ENCODE data around the gene ERP27. TPM values are rescaled to one million over a fixed set of nuclear protein-coding genes. Genes with fewer than 3 reads are reported as not detected.

ERP27 gene
- total RNA-seq, 2 experiments from 2014 or later, result 10.1 to 11.8 TPM

DNA sequence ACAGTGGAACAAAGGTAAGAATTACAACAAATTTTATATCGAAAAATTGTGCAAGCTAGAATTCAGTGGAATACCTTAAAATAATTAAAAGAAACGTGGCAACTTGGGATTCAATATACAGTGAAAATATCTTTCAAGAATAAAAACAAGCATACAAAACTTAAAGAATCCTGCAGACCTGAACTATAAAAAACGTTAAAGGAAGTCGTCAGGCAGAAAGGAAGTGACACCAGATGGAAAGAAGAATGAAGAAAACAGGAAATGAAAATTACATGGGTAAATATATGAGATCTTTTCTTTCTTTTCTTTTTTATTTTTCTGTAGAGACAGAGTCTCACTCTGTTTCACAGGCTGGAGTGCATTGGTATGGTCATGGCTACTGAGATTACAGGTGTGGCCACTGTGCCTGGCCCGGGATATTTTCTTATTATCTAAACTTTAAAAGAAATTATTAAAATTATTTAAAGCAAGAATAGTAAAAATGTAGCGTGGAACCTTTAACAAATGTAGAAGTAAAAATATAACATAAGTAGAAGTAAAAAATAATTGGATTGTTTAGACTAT is 57.4 kb downstream of the ERP27 start:
- peaks cover 2% of the 10 kb centered on the region for H3K27me3 Mint-ChIP-seq
- H3K36me3 Mint-ChIP-seq, result peaks cover 10% of the 10 kb centered on the region
- H3K4me3 Mint-ChIP-seq, result peak overlapping the region; percentile 27
- POLR2A ChIA-PET, result no interaction called here
- DNase-seq, result no peak
- peak overlapping the region; percentile 64 for H3K27ac Mint-ChIP-seq
- no peak for ATAC-seq (ENCODE audit: low read depth)
- peaks cover 5% of the 10 kb centered on the region for H3K9me3 Mint-ChIP-seq
- peaks cover 14% of the 10 kb centered on the region for H3K4me1 Mint-ChIP-seq

DNA sequence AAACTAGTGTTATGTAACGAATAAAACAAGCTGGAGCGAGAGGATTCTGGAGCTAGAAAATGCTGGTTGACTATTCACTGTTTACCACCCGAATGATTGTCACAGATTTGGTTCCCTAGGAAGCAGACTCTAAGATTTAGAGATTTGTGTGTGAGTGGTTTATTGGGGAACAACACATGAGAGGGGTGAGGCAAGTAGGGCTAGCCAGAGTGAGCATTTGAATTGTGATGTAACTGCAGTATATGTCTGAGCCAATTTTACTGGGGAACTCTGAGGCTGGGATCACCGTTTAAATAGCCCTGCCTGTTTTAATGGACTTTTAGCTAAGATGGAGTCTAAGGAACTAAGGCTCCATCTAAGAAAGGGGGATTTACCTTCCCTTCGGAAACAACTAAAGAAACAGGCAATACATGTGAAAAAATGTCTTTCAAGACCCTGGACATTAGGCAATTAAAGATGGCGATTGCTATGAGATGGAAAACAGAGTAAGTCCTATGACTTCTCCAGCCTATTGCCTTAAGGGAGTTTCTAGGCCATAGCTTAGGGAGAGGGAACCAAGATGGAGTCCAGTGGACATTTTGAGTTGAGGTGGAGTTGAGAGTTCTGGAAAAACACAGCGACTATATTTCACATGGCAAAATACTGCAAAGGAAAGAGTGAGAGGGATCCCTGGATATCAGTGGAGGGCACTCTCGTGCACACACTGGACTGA is 59.0 kb downstream of the ERP27 start:
- POLR2A ChIA-PET, result no interaction called here
- Mint-ChIP-seq H3K36me3 (peaks cover 10% of the 10 kb centered on the region), H3K4me1 (peaks cover 6% of the 10 kb centered on the region), H3K27ac (no peak overlapping the region), H3K27me3 (peaks cover 2% of the 10 kb centered on the region), H3K4me3 (no peak overlapping the region), H3K9me3 (peaks cover 5% of the 10 kb centered on the region)
- ATAC-seq (ENCODE audit: low read depth), result no peak
- DNase-seq, result no peak

DNA sequence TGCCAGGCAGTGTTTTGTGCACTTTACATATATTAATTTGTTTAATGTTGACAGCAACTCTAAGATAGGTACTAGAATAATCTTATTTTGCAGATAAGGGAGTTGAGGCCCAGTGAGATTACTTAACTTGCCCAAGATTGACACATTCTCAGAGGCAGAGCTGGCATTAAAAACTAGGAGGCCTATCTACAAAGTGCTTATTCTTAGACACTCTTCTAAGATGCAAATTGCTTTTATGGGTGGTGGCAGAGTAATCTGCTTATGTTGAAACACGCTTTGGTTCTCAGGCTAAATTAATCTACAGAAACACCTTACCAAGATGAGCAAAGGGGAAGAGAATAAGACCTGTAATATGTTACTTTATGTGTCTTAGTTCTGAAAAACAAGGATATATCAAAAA is 59.8 kb downstream of the ERP27 start:
- POLR2A ChIA-PET, result no interaction called here
- no peak for DNase-seq

DNA sequence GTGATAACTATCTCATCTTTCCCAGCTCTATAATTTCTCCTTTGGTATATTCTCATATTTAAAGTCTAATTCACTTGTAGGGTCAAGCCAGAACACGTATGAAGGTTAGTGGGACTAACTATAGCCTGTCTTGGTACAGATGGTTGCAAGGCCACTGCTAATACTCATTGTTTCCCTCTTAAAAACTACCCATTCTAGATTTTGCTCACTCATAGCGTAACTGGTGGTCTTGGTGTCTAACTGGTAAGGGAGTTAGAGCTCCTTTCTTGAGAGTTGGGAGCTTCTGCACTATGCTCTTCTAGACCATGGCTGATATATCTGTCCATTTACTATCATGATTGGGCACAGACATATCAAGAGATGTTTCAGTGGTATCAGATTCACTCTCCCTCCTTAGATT is 61.5 kb downstream of the ERP27 start:
- Mint-ChIP-seq H3K4me1 (peaks cover 4% of the 10 kb centered on the region), H3K9me3 (peaks cover 5% of the 10 kb centered on the region), H3K27me3 (no peaks in the 10 kb centered on the region), H3K4me3 (no peak overlapping the region), H3K27ac (no peak overlapping the region), H3K36me3 (peaks cover 8% of the 10 kb centered on the region)
- ATAC-seq (ENCODE audit: low read depth) (no peak), DNase-seq (no peak)
- POLR2A ChIA-PET, result no interaction called here

More for the DNA sequence above, 59.8 kb downstream of the ERP27 start:
- peaks cover 12% of the 10 kb centered on the region for H3K36me3 Mint-ChIP-seq
- H3K4me3 Mint-ChIP-seq, result no peak overlapping the region
- peaks cover 5% of the 10 kb centered on the region for H3K9me3 Mint-ChIP-seq
- peaks cover 2% of the 10 kb centered on the region for H3K27me3 Mint-ChIP-seq
- no peak for ATAC-seq (ENCODE audit: low read depth)
- H3K4me1 Mint-ChIP-seq, result peaks cover 4% of the 10 kb centered on the region
- no peak overlapping the region for H3K27ac Mint-ChIP-seq

DNA sequence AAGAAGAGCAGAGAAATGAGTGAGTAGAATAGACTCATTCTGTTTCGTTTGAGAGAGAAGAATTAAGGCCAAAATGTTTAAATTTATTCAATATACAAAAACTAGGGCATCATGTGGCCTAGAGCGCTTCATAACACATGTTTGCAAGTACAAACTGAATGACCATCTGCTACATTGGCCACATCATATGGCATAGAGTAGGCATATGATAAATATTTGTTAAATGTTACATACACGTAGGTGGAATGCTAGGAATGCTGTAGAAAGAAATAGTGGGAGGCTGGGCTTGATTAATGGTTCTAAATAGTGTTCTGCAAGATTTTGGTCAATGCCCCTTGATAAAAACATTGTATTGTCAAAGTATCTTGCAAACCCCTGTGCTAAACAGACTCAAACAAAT is 63.5 kb downstream of the ERP27 start:
- H3K4me1 Mint-ChIP-seq, result peaks cover 2% of the 10 kb centered on the region
- POLR2A ChIA-PET, result no interaction called here
- ATAC-seq (ENCODE audit: low read depth) (no peak), DNase-seq (no peak)
- no peaks in the 10 kb centered on the region for H3K27me3 Mint-ChIP-seq
- peaks cover 3% of the 10 kb centered on the region for H3K9me3 Mint-ChIP-seq
- H3K27ac Mint-ChIP-seq, result no peak overlapping the region
- H3K36me3 Mint-ChIP-seq, result peaks cover 2% of the 10 kb centered on the region
- no peak overlapping the region for H3K4me3 Mint-ChIP-seq

DNA sequence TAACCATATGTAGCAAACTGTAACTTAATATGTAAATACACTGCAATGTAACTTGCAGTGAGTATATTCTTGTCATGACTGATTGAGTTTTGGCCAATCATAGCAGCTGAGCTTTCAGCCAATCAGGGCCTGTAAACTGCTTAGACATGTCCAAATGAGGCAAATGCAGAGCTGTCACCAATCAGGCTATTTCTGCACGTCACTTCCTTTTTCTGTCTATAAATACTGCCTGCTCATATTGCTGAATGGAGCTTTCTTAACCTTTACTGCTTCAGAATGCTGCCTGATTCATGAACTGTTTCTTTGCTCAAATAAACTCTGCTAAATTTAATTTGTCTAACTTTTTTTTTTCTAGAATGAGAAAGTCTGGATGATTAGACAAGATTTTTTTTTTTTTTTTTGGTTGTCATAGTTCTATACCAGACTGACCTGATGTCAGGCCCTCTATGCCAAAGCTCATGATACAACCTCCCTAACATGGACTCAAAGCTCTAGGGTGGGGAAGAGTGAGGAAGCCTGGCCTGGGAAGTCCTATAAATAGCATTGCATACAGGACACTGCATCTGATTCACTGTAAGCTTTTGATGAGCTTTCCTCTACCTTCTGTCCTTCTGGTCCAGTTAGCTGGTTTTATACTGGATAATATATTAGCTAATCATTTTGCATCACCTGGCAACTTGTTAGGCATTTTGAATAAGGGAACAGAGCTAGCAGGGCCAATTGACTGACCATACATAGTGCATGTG is 64.7 kb downstream of the ERP27 start:
- no peaks in the 10 kb centered on the region for H3K27me3 Mint-ChIP-seq
- POLR2A ChIA-PET, result no interaction called here
- no peak overlapping the region for H3K27ac Mint-ChIP-seq
- H3K36me3 Mint-ChIP-seq, result peaks cover 2% of the 10 kb centered on the region
- no peak overlapping the region for H3K4me3 Mint-ChIP-seq
- ATAC-seq (ENCODE audit: low read depth) (no peak), DNase-seq (no peak)
- peaks cover 3% of the 10 kb centered on the region for H3K4me1 Mint-ChIP-seq
- H3K9me3 Mint-ChIP-seq, result no peaks in the 10 kb centered on the region

DNA sequence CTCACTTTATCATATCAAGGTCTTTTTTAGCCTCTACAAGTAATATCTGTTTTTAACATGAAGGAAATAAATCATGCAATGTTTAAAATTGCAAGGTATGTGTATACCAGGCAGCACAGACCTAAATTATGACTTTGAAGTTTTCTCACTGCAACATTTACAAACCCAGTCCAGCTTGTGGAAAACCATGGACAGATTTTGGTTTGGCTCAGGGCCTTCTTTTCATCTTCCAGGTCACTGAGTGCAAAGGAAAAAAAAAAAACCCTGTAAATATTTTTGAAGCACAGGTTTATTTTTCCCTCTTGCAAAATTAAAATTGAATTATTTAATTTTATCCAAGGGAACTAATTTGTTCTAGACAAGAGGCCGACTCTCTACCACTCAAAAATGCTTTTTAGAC is 66.5 kb downstream of the ERP27 start:
- DNase-seq (no peak), ATAC-seq (ENCODE audit: low read depth) (no peak)
- Mint-ChIP-seq H3K9me3 (peaks cover 7% of the 10 kb centered on the region), H3K4me3 (no peak overlapping the region), H3K36me3 (peaks cover 8% of the 10 kb centered on the region), H3K27me3 (no peaks in the 10 kb centered on the region), H3K27ac (no peak overlapping the region), H3K4me1 (peaks cover 6% of the 10 kb centered on the region)
- POLR2A ChIA-PET, result no interaction called here

DNA sequence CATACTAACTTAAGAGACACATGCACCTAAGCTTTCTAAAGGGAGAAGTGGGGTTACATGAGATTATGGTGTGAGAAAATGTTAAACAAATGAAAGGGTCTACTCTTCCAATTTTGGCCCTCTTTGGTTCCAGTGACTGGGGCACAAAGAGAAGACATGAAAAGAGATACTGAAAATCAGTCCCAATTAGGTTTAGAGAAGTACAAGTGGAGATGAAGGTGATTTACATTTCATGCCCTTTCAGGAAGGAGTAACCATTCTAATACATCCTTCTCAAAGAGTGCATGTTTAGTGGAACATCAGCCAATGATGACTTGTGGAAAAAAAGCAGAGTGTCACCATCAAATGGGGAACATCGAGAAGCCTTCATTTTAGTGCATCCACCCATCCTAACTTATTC is 67.1 kb downstream of the ERP27 start:
- Mint-ChIP-seq H3K9me3 (peaks cover 7% of the 10 kb centered on the region), H3K4me3 (no peak overlapping the region), H3K36me3 (peaks cover 8% of the 10 kb centered on the region), H3K27ac (peak overlapping the region; percentile 5), H3K27me3 (no peaks in the 10 kb centered on the region), H3K4me1 (peaks cover 6% of the 10 kb centered on the region)
- POLR2A ChIA-PET, result no interaction called here
- no peak for DNase-seq
- no peak for ATAC-seq (ENCODE audit: low read depth)

DNA sequence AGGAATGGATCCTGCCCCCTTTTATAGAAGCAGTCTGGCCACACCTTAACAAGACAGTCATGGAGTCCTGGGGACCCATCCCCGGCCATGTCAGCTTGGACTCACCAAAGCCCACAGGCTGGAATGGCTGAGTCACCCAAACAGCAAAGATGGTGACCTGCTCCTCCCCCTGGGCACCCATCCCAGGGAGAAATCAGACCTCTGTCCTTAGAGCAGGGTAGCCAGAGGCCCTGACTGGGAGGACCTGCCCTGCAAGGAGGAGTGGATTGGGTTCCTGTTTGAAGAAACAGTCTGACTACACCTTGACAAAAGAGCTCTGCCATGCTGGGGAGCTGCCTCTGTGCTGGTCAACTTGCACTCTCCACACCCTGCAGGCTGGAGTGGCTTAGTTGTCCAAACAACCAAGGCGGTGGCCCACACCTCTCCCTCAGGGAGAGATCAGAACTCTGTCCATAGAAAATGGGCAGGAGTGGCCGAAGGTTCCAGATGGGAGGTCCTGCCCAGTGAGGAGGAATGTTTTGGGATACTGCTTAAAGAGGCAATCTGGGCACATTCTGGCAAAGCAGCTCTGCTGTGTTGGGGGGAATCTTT is 69.3 kb downstream of the ERP27 start:
- DNase-seq, result no peak
- no peak for ATAC-seq (ENCODE audit: low read depth)
- H3K36me3 Mint-ChIP-seq, result peaks cover 8% of the 10 kb centered on the region
- POLR2A ChIA-PET, result no interaction called here
- no peak overlapping the region for H3K27ac Mint-ChIP-seq
- peaks cover 6% of the 10 kb centered on the region for H3K4me1 Mint-ChIP-seq
- H3K4me3 Mint-ChIP-seq, result no peak overlapping the region
- H3K27me3 Mint-ChIP-seq, result no peaks in the 10 kb centered on the region
- H3K9me3 Mint-ChIP-seq, result peaks cover 8% of the 10 kb centered on the region

Other genes with a start within 250 kb of the ERP27 start
- not detected for gene GUCY2C, start 241.9 kb downstream of the ERP27 start, total RNA-seq
- gene WBP11, start 135.1 kb downstream of the ERP27 start, total RNA-seq, result 10 to 100 TPM; 90.9 to 98.0 TPM
- gene C12orf60, start 134.9 kb downstream of the ERP27 start, total RNA-seq, result 1 to 10 TPM; 1.3 to 1.6 TPM
- gene SMCO3, start 124.4 kb downstream of the ERP27 start, total RNA-seq, result not detected
- not detected for gene ART4, start 95.0 kb downstream of the ERP27 start, total RNA-seq
- under 1 TPM; 0.44 to 0.60 TPM for gene MGP, start 52.7 kb downstream of the ERP27 start, total RNA-seq
- 1,000 to 10,000 TPM; 1,212 to 1,244 TPM for gene ARHGDIB, start 23.1 kb upstream of the ERP27 start, total RNA-seq
- gene PDE6H, start 34.5 kb upstream of the ERP27 start, total RNA-seq, result not detected